Daoy (cell line): Measurements from ENCODE around the gene PTPA. TPM values are rescaled to one million over a fixed set of nuclear protein-coding genes. Genes with fewer than 3 reads are reported as not detected.
"Not testable (repeated sequence)": the region's sequence is repeated elsewhere in the genome, so short reads cannot be mapped to it uniquely, and the experiment has no call there.

ENCODE experiments used
- DNase-seq: peaks from one replicate; pipeline ENCODE4 v3.0.0-alpha.2; 2015; ENCODE audit warnings: low read depth
- total RNA-seq: library from RNA; depleted of rRNA; stranded (reverse); fragments of >200 nt; shearing (Covaris generic); gene quantifications from 2 replicates; pipeline ENCODE4 v1.2.3, GENCODE V29; 2014

PTPA gene
- total RNA-seq, 1 experiment from 2014 or later: 0.63 TPM

GRCh38 chr9:129109537-129109903 lies 1.7 kb upstream of the PTPA start:
- no peak for DNase-seq

- DNase-seq: no peak
Measured at GRCh38 chr9:129109952-129110739, 1.1 kb upstream of the PTPA start.

GRCh38 chr9:129111528-129112151 lies 425 bp downstream of the PTPA start:
- DNase-seq: peak; percentile 36

GRCh38 chr9:129112526-129112925 lies 1.3 kb downstream of the PTPA start:
- DNase-seq: not testable (repeated sequence)

GRCh38 chr9:129113645-129114304 lies 2.6 kb downstream of the PTPA start:
- DNase-seq: no peak

- no peak for DNase-seq
Measured at GRCh38 chr9:129118799-129119198, 7.6 kb downstream of the PTPA start.

- no peak for DNase-seq
Measured at GRCh38 chr9:129121483-129121882, 10.3 kb downstream of the PTPA start.

GRCh38 chr9:129122133-129122532 lies 10.9 kb downstream of the PTPA start:
- no peak for DNase-seq

- not testable (repeated sequence) for DNase-seq
Measured at GRCh38 chr9:129122976-129123375, 11.8 kb downstream of the PTPA start.

GRCh38 chr9:129124506-129125069 lies 13.4 kb downstream of the PTPA start:
- no peak for DNase-seq

- peak; percentile 56 for DNase-seq
Measured at GRCh38 chr9:129125478-129125877, 14.3 kb downstream of the PTPA start.

- no peak for DNase-seq
Measured at GRCh38 chr9:129126749-129127618, 15.8 kb downstream of the PTPA start.

- no peak for DNase-seq
Measured at GRCh38 chr9:129128689-129129088, 17.5 kb downstream of the PTPA start.

- DNase-seq: not testable (repeated sequence)
Measured at GRCh38 chr9:129130271-129130670, 19.1 kb downstream of the PTPA start.

GRCh38 chr9:129130791-129131190 lies 19.6 kb downstream of the PTPA start:
- DNase-seq: no peak

GRCh38 chr9:129131300-129132145 lies 20.3 kb downstream of the PTPA start:
- DNase-seq: no peak

GRCh38 chr9:129133082-129133481 lies 21.9 kb downstream of the PTPA start:
- no peak for DNase-seq

- no peak for DNase-seq
Measured at GRCh38 chr9:129135476-129135875, 24.3 kb downstream of the PTPA start.

- DNase-seq: no peak
Measured at GRCh38 chr9:129136446-129137035, 25.3 kb downstream of the PTPA start.
